GM12872 (cell line): Measurements from ENCODE around the gene RHOB.

Experiments used
- TF ChIP-seq, protein P1 (sequence below): IDR thresholded peaks from 3 replicates; pipeline ENCODE4 v1.5.1; 2011; ENCODE audit warnings: low read depth, mild to moderate bottlenecking, low read length, moderate library complexity; ENCODE audit not compliant: insufficient read depth

Gene RHOB

DNA sequence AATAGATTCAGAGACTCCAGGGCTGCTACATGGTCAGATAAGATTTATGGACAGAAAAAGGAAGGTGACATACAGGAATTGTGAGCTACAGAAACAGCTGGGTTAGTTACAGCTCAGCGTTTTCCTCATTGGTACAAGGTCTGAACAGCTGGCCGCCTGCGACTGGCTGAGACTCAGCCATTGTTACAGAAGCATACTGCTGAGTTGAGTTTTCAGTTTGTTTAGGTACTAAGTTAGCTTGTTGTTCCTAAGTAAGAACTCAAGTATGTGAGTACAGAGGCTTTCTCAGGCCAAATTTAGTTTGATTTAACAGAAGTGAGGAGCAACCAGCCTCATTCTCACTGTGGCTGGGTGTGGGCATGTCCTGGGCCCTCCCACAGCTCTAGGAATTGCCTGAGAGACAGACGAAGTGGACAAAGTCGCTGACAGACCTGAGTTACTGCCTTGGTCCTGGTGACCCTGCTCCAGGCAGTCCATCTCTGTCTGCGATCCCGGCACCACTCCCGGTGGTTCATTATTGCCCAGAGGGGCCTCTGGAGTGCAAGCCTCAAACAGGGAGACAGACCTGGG, 27.8 kb upstream of the RHOB start:
- TF ChIP-seq, protein P1, sequence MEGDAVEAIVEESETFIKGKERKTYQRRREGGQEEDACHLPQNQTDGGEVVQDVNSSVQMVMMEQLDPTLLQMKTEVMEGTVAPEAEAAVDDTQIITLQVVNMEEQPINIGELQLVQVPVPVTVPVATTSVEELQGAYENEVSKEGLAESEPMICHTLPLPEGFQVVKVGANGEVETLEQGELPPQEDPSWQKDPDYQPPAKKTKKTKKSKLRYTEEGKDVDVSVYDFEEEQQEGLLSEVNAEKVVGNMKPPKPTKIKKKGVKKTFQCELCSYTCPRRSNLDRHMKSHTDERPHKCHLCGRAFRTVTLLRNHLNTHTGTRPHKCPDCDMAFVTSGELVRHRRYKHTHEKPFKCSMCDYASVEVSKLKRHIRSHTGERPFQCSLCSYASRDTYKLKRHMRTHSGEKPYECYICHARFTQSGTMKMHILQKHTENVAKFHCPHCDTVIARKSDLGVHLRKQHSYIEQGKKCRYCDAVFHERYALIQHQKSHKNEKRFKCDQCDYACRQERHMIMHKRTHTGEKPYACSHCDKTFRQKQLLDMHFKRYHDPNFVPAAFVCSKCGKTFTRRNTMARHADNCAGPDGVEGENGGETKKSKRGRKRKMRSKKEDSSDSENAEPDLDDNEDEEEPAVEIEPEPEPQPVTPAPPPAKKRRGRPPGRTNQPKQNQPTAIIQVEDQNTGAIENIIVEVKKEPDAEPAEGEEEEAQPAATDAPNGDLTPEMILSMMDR, result no peak

DNA sequence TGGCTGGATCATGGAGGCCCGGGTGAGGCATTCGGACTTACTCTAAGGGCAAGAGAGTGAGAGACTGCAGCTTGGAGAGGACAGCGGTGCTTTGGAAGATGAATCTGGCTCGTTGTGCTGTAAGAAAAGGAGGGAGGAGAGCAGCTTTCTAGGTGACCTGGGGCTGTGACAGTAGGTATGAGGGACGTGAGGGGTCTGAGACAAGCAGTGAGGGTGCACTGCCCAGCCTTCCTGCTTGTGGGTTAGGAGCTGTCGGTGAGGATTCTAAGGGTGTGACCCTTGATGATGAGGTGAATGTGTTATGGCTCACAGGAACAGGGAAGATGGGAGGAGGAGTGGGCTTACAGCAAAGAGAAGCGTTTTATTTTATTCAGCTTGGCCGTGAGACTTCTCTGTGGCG, 27.1 kb upstream of the RHOB start:
- TF ChIP-seq, protein P1, result no peak

DNA sequence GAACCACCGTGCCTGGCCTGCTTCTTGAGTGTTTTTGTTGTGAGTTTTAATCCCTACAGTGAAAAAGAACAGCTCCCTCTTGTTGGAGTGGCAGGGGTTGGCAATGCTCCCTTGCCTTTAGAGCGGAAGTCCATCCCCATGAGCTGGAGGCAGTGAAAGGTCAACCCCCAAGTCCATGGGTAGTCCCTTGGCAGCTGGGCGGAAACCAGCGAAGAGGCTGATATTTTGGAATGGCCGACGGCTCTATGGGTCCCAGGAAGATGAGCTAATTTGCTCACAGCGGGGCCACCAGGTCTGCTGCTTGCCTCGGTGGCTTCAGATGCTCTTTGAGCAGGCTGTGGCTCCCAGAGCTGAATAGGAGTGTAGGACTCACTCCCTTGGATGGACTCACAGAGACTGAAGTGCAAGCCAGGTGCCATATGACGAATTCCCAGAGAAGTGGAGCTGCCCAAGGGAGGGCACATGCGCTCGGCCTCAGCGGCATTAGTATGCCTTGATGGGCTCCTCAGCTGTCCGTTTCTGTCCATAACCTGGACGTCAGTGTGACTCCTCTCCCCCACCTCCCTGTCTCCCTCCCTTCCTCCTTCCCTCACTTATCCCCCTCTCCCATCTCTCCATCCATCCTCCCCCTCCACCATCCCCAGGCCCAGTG, 25.4 kb upstream of the RHOB start:
- TF ChIP-seq, protein P1, result no peak

DNA sequence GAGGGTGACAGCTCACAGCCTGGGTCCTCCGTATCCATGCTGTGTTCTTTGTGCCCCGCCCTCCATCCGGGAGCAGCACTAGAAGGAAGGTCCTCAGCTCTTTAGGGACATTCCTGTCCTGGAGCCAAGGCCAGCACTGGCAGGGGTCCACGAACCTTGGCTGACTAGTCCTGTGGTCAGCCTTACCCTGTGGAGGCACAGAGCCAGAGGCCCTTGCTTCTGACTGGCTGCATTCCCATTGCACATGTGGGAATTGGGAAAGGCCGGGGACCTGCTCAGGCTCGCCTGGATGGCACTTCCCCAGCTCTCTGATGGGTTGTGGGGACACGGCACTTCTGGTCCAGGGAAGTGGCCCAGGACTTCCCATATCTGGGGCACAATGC, 24.9 kb upstream of the RHOB start:
- TF ChIP-seq, protein P1, result no peak

DNA sequence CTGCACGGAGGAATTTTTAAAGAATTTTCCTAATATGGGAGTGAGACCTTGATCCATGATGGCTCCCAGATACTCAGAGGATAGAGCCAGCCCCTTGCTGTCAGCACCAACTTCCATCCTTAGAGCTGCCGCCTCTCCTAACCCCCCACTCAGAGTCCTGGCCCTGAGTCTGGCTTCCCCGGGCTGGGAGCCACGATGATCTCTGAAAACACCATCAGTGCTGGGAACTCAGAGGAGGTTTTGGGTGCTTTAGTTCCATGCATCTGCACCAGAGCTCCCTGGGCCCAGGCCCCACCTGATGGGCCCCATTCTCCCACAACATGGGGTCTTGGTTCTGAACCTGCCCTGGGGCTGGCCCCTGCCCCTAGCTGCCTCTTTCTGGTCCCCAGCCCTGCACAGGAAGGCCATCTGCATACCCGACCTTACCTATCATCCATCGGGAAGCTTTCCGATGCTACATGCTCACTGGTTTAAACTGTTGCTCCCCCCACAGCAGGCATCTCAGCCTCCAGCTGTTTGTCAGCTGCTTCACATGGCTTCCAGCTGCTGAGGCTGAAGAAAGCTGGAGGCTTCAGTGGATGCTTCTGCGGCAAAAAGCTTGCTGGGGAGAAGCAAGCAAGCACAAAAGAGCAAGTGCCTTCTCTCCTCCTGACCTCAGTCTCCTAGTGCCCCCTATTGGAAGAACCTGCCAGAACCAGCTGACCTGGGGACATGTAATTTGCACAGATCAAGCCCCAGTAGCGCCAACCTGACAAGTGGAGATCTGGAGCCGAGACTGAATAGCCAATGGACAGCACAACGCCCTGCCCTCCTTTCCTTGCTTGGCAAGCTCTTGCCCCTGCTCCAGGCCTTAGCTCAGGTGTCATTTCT, 24.2 kb upstream of the RHOB start:
- TF ChIP-seq, protein P1, result peak; percentile 53

DNA sequence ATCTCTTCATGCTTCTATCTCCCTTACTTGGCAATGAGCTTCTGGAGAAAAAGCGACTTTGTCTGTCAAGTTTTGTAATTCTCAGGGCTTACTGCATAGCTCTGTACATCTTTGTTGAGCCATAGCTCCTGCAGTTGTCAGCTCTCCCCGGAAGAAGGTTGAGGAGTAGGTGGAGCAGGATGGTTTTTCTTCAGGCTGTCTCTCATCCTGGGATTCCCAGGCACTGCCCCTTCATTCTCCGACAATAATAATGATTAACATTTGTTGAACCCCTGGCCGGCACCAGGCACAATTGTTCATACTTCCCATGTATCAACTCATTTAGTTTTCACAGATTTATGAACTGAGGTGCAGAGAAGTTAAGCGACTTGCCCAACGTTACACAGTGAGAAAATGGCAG, 23.5 kb upstream of the RHOB start:
- TF ChIP-seq, protein P1, result no peak

DNA sequence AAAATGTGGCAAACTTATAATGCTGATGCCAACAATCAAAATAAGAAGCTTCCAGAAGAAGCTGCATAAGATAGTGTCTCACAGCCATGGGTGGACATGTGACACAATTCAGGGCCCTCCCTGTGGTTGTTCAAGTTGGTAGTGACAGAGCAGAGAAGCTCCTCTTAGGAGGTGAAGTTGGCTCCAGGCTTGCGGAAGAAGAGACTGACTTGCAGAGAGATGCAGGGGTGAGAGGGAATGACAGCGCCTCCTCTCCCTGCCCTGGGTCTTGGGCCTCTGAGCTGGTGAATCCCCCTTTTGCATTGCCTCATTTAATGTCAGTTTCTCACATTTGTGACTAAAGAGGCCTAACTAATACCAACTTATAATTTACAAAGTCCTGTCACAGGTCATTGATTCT, 23.0 kb upstream of the RHOB start:
- TF ChIP-seq, protein P1, result no peak
